OCI-M2 (cell line): ENCODE results near the gene NEDD8.

Source experiments
- DNase-seq: peaks from one replicate; lab custom pipeline; 2025; ENCODE audit not compliant: unreplicated experiment; lab: John Stamatoyannopoulos, UW

Gene NEDD8

GRCh38 chr14:24264298-24264697 lies 32.1 kb upstream of the NEDD8 start:
- no peak for DNase-seq

GRCh38 chr14:24263848-24264247 lies 31.7 kb upstream of the NEDD8 start:
- DNase-seq = no peak

GRCh38 chr14:24262821-24263733 lies 30.9 kb upstream of the NEDD8 start, which contains the start of gene TGM1:
Gene TGM1, minus strand, starts transcription at chr14:24263177. Its CDS starts 825 bp downstream, at chr14:24262352.
- DNase-seq = no peak

GRCh38 chr14:24261969-24262327 lies 29.8 kb upstream of the NEDD8 start:
- DNase-seq = no peak

GRCh38 chr14:24261256-24261968 lies 29.2 kb upstream of the NEDD8 start:
- no peak for DNase-seq

GRCh38 chr14:24260780-24261157 lies 28.6 kb upstream of the NEDD8 start:
- DNase-seq = no peak

- DNase-seq = no peak
Observed at GRCh38 chr14:24260026-24260779, 28.0 kb upstream of the NEDD8 start.

GRCh38 chr14:24259282-24260025 lies 27.3 kb upstream of the NEDD8 start:
- DNase-seq = no peak

- no peak for DNase-seq
Observed at GRCh38 chr14:24258548-24259265, 26.5 kb upstream of the NEDD8 start.

GRCh38 chr14:24258119-24258518 lies 26.0 kb upstream of the NEDD8 start:
- no peak for DNase-seq

GRCh38 chr14:24256960-24257359 lies 24.8 kb upstream of the NEDD8 start:
- no peak for DNase-seq

- DNase-seq = peak; percentile 84
Observed at GRCh38 chr14:24255931-24256711, 24.0 kb upstream of the NEDD8 start.

- DNase-seq = no peak
Observed at GRCh38 chr14:24255438-24255837, 23.3 kb upstream of the NEDD8 start.

- DNase-seq = no peak
Observed at GRCh38 chr14:24254630-24255392, 22.6 kb upstream of the NEDD8 start.

- no peak for DNase-seq
Observed at GRCh38 chr14:24253936-24254335, 21.8 kb upstream of the NEDD8 start.

GRCh38 chr14:24252289-24253124 lies 20.3 kb upstream of the NEDD8 start:
- DNase-seq = no peak

- DNase-seq = no peak
Observed at GRCh38 chr14:24251880-24252288, 19.7 kb upstream of the NEDD8 start.

- no peak for DNase-seq
Observed at GRCh38 chr14:24250354-24250753, 18.2 kb upstream of the NEDD8 start.
